ENCODE results near the gene ITPRIP. TPM values are rescaled to one million over a fixed set of nuclear protein-coding genes. Genes with fewer than 3 reads are reported as not detected.

Gene ITPRIP
- total RNA-seq, 1 experiment from 2014 or later = 22.5 TPM

DNA sequence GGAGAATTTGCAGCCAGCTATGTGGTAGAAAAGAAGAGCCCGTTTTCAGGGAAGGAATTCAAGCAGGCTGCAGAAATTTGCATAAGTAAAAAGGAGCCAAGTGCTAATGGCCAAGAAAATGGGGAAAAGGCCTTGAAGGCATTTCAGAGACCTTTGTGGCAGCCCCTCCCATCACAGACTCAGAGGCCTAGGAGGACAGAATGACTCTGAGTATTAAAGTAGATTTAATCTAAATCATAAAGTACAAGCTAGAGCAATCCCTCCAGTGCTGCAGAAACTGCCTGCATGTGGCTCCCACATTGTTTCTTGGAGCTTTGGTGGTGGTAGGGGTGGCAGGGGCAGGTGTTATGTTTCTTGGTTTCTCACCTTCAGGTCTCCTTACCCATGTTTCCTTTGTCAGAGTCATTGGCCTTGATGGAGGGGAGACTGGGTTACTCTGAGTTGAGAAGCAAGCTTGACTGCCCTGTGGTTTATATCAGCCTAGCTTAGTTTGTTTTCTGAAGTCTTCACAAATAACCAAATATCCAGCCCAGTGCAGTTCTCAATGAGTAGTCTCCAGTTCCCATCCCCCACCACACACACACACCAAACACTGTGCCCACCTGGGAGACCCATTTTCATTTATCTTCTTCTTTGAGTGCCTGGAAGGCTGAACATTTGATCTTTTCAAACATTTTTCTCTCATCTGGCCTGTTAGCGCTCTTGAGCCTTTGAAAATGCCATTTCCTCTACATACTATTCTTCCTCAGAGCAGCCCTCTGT, 34.5 kb downstream of the ITPRIP start:
- Mint-ChIP-seq H3K36me3 (ENCODE audit: insufficient read depth in 1 of 3, low read depth in 3 of 3) (peaks cover 18 to 24% (median 18%) of the 10 kb centered on the region in 3 experiments), H3K4me3 (no peak overlapping the region), H3K27ac (no peak overlapping the region), H3K9me3 (peaks cover 27% of the 10 kb centered on the region in 2 experiments), H3K4me1 (peaks cover 18 to 20% of the 10 kb centered on the region in 2 experiments), H3K27me3 (ENCODE audit: low read depth) (no peaks in the 10 kb centered on the region; the same call in none of the 2 replicates)
- no peak for DNase-seq
- Histone ChIP-seq H3K27me3 (ENCODE audit: insufficient read depth, low read length) (no peaks in the 10 kb centered on the region), H3K9me3 (ENCODE audit: control insufficient read depth, low read depth, low read length) (peaks cover 5% of the 10 kb centered on the region), H4K5ac (ENCODE audit: insufficient read length, low read depth, low read length) (no peak overlapping the region), H3K23ac (ENCODE audit: insufficient read length, low read depth, low read length) (no peak overlapping the region), H3K18ac (ENCODE audit: insufficient read length, low read depth, low read length) (no peak overlapping the region), H3K4me1 (ENCODE audit: insufficient read depth, low read length) (no peaks in the 10 kb centered on the region), H4K8ac (replicated peaks; ENCODE audit: insufficient read length, low read depth, low read length) (no peak overlapping the region), H3K9ac (ENCODE audit: extremely low read depth, insufficient read length, low read length) (no peak overlapping the region), H3K4me2 (ENCODE audit: insufficient read depth, insufficient read length, low read length) (no peak overlapping the region), H3K56ac (ENCODE audit: insufficient read length, low read depth, low read length) (no peak overlapping the region), H3K4ac (ENCODE audit: low read depth, low read length) (no peak overlapping the region), H3K79me1 (ENCODE audit: insufficient read depth, low read depth, low read length, poor library complexity, severe bottlenecking) (no peaks in the 10 kb centered on the region), H3K14ac (ENCODE audit: insufficient read depth, low read length) (no peak overlapping the region), H3K79me2 (ENCODE audit: insufficient read depth, low read length) (no peaks in the 10 kb centered on the region), H2BK12ac (ENCODE audit: insufficient read length, low read depth, low read length) (no peak overlapping the region), H2BK15ac (ENCODE audit: low read depth, low read length) (no peak overlapping the region), H2AK5ac (ENCODE audit: insufficient read length, low read length) (no peak overlapping the region), H3K27ac (ENCODE audit: insufficient read length, low read depth, low read length) (no peak overlapping the region), H2BK20ac (ENCODE audit: low read depth, low read length, poor library complexity, severe bottlenecking) (no peak overlapping the region), H2BK120ac (ENCODE audit: low read depth, low read length, poor library complexity, severe bottlenecking) (no peak overlapping the region), H2AFZ (ENCODE audit: low read length) (no peak overlapping the region), H3K23me2 (ENCODE audit: insufficient read length, low read depth, low read length, poor library complexity, severe bottlenecking) (no peaks in the 10 kb centered on the region), H2BK5ac (ENCODE audit: insufficient read length, low read length) (no peak overlapping the region), H3T11ph (ENCODE audit: low read length) (no peak overlapping the region), H4K20me1 (ENCODE audit: control insufficient read depth, insufficient read depth, insufficient read length) (no peaks in the 10 kb centered on the region), H4K91ac (ENCODE audit: insufficient read length, low read depth, low read length) (no peak overlapping the region)
- TF ChIP-seq, protein P1, sequence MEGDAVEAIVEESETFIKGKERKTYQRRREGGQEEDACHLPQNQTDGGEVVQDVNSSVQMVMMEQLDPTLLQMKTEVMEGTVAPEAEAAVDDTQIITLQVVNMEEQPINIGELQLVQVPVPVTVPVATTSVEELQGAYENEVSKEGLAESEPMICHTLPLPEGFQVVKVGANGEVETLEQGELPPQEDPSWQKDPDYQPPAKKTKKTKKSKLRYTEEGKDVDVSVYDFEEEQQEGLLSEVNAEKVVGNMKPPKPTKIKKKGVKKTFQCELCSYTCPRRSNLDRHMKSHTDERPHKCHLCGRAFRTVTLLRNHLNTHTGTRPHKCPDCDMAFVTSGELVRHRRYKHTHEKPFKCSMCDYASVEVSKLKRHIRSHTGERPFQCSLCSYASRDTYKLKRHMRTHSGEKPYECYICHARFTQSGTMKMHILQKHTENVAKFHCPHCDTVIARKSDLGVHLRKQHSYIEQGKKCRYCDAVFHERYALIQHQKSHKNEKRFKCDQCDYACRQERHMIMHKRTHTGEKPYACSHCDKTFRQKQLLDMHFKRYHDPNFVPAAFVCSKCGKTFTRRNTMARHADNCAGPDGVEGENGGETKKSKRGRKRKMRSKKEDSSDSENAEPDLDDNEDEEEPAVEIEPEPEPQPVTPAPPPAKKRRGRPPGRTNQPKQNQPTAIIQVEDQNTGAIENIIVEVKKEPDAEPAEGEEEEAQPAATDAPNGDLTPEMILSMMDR (conservative IDR thresholded peaks at IDR 0.05) = no peak
- WGBS (ENCODE audit: extremely low coverage, insufficient read length, low lambda C conversion rate) = no CpG with 5 or more reads among the region's 2 CpGs
